Amniotic stem cell (primary cell): Measurements from ENCODE around the gene FHIT.

Source experiments
- DNase-seq: peaks from one replicate; lab custom pipeline; 2025; lab: John Stamatoyannopoulos, UW

Gene FHIT

DNA sequence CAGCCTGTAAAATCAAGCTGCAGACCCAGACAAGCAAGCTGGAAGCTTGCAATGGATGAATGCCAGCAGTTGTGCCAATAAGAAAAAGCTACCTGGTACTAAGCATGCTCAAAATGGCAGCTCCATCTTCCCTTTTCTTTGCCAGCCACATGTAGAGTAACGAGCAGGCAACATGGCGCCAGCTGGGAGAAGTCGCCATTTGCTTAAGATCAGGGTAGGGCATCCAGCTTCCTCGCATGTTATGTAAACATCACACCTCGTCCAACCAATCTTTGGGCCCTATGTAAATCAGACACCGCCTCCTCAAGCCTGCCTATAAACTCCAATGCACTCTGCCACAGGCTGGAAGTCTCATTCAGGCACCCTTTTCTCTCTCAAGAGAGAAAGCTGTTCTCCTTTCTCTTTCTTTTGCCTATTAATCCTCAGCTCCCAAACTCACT is 973.9 kb downstream of the FHIT start:
- no peak for DNase-seq

DNA sequence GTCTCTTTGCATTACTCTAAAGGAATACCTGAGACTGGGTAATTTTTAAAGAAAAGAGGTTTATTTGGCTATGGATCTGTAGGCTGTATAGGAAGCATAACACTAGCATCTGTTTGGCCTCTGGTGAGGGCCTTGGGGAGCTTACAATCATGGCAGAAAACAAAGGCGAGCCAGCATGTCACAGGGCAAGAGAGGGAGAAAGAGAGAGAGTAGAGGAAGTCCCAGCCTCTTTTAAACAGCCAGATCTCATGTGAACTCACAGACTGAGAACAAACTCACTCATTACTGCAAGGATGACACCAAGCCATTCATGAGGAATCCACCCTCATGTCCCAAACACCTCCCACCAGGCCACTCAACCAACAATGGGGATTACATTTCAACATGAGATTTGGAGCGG is 974.6 kb downstream of the FHIT start:
- DNase-seq, result no peak

DNA sequence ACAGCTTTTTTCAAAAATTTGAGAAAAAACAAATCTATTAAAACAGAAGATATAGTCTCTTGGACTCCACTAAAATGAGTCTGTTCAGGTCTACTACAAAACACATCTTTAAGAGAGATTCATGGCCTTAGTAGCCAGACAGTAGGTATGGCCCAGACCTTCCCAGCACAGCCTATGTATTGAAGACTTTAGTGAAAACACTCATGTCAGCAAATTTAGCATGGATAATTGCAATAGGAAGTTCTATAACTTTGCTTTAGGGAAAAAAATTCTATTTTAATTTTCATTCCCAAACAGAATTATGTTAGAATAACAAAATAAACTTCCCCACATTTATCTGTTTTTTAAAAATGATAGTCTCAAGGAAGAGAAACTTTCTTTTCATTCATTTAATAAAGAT is 976.6 kb downstream of the FHIT start:
- DNase-seq, result no peak

DNA sequence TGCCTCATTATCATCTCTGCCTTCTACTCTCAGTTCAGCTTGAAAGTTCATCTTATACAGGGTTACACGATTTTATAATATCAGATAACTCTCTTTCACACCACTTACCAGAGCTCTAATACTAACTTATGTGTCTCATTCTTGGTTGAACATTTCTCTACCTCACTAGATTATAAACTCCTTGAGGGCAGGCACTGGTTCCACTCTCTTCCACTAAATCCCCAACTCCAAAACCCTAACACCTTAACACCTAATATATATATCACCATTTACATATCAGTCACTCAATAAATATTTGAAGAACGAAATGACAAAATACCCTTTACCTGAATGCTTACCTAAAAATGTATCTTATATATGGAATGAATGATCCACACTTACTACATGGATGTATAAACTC is 977.2 kb downstream of the FHIT start:
- DNase-seq, result no peak

DNA sequence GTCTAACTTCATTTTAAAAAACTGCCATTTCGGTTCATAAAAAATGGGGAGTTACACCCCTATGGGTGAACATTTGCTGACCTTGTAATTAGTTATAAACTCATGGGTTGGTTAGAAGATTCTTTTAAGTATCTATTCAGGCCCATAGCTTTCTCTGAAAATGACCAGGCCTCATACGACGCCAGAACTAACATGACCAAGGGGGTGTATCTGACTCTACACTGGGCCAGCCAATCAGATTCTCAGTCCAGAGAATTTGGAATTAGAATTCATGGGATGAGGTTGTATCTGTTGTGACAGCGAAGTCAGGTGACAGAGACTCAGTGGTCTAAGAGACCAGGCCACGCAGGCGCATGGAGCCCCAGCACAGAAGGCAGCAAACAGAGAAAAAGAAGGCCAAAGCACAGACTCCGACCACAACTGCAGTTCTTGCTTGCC is 981.4 kb downstream of the FHIT start:
- DNase-seq, result no peak

DNA sequence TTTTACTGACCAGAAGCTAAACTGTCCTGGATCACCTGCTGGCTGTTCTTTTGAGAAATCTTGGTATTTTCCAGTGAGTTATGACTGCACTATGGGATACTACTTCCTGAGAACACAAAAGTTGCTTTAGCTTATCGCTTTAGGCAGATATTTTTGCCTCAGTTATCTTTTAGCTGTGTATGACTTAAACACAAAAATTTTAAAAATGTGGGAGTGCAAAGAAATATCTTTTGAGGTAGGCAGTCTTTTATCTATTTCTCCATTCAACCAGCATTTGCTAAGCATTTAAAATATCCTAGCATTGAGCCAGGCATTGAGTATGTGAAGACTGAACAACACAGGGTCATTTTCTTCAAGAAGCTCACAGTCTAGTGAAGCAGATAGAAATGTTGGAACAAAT is 981.9 kb downstream of the FHIT start:
- no peak for DNase-seq

DNA sequence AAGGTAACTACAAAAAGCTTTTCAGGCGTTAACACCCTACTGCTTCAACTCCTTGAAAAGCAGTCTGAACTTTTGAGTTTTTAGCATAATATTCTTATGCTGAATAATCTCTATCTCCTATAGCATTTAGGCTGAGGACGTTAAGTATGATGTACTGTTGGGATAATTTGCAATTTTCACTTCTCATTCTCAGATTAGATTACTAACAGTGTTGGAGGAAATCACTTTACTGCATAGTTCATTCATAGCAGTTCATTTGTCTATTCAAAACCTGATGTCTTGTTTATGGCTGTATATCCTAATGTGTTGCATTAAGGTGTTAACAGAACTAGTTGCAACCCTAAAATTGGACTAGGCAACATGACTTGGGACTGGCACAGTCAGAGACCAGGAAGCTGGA is 983.1 kb downstream of the FHIT start:
- DNase-seq, result no peak

DNA sequence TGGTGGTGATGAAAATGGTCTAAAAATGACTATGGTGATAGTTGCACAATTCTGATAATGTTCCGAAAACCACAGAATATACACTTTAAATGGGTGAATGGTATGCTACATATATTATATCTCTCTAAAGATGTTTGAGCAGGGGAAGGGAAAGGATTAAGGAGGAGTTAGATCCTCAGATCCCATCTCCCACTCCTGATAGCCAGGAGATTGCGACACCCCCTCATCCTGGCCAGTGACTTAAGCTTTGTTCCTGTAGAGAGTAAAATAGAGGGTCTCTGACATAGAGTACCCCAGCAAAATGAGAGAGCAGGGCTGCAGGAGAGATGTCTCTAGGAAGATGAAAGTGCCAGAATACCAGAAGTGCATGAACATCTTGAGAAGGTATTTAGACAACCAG is 984.8 kb downstream of the FHIT start:
- DNase-seq, result no peak

DNA sequence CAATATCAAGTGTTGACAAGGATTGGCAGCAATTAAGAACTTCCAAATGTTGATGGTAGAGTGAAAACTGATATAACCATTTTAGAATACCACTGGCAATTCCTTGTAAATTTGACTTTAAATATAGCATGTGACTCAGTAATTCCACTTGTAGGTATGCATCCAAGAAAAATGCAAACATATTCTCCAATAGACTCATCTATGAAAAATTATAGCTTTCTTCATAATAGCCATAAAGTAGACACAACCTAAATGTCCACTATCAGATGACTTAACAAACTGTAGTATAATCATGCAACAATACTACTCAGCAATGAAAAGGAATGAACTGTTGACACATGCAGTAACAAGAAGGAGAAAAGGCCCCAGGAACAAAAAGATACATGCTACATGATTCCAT is 988.1 kb downstream of the FHIT start:
- DNase-seq, result no peak

DNA sequence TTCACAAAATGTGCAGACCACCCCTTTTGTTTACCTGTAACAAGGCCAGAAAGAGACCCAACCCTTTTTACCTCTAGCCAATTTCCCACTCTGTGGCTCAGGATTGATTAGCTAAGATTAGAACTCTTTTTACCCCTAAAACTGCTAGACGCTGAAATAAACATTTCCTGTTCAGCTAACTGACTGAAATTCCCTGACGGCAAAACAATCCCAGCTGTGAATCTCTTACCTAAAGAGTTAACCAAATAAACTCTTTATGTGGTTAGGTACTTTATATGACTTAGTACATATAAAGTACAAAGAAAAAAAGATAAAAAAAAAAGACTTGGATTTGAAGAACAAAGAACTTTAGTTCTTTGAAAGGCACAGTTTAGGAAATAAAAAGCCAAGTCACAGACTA is 988.7 kb downstream of the FHIT start:
- DNase-seq, result no peak

DNA sequence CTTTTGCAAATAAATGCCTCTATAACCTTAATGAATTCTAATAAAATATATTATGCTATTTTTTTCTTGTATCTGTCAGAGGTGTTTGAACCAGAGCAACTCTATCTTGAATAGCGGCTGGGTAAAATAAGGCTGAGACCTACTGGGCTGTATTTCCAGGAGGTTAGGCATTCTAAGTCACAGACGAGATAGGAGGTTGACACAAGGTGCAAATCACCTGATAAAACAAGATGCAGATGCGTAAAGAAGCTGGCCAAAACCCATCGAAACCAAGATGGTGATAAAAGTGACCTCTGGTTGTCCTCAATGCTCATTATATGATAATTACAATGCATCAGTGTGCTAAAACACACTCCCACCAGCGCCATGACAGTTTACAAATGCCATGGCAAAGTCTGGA is 990.7 kb downstream of the FHIT start:
- no peak for DNase-seq

DNA sequence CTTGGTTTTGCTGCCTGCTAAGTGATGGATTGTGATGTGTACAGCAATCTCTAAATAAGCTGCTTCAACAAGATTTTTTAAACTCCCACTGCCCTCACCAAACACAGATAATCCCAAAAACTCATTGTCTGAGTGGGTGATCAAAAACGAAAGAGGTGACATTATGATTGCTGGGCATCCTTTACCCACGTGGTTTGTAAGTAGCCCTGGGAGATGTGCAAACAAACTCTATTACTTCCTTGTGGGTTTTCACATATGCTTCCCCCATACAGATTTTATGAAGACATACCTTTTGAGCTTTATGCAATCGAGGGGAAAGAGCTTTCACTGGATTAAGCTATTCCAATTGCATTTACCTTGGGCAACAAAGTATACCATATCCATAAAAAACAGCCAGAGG is 1000.4 kb downstream of the FHIT start:
- DNase-seq, result no peak

DNA sequence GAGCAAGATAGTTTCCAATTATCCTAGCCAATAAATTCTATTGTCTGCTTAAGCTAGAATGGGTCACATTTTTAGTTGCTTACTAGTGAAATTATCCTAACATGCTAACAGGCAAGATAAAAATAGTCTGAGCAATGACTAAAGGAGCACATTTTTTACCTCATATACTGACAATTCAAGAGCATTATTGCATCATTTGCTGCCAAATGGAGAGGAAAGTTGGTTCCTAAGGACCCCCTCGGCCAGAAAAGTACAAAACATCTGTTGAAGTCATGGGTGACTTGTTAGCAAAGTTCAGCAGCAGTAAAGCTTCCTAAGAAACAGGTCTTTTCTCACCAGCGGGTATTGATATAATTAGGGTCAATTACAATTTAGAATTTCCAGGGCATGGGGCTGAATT is 1001.0 kb downstream of the FHIT start:
- DNase-seq, result no peak

DNA sequence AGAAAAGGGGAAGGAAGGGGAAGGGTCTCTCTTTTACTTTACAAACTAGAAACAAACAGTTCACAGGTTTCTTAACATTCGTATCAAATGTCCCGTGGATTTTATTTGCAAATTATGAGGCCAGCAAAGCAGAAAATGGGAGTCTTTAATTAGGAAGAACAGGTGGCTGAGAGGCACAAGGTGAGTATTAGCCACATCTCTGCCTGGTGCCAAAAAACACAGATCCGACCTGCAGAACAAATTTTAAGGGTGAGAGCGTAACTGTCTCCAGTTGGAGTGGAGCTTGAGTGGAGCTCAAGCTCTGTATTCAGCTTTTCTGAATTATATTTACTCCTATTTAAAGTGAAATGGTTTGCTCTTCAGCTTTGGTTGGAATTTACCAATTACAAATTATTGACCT is 1004.9 kb downstream of the FHIT start:
- DNase-seq, result no peak

DNA sequence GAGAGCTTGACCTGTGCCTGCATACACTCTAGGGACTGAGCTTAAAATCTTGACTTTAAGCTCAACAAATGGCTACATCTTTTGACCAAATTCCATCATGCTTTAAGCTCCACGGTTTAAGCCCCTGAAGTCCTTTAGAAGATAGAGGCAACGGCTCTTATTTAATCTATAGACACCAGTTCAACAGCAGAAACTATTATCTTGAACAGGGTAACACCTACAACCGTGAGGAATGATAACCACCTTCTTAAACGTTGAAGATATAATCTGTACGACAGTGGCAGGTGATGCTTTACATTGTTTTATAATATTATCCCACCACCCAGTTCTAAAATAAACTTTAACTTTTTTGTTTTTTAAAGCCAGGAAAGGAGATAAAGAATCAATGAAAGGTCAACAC is 1007.8 kb downstream of the FHIT start:
- no peak for DNase-seq

DNA sequence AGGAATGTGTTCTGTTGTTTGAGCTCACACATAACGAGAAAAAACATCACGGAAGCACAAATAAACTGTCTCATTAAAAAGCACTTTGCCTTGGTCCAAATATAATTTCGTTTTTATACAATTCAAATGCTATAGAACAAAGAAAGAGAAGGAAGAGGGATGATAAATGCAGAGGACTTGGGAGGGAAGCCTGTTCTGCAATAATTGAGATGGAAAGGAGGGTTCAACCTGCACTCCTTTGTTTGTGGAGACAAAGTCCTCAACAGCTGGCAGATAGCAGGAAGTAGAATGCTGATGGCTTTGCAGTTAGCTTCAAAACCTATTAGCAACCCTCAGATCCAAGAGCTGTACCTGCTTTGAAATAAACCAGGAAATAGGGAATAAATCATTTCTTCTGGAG is 1010.8 kb downstream of the FHIT start:
- DNase-seq, result no peak

DNA sequence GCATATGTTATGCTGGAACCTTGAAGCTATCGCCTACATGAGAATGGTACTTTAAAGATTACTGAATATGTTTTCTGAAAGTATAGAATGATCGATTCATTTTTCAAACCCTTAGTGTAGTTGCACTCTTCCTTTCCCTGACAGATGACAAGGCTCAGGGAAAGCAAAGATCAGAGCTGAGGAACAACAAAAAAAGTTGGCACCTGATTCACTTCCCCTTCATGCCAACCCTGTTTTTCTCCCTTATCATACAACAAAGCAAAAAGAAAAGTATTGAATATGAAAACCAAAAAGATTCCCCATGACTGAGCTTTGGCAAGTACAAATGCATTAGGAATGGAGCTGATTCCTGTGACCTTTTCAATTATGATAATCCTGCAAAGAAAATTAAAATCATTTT is 1012.7 kb downstream of the FHIT start:
- no peak for DNase-seq

DNA sequence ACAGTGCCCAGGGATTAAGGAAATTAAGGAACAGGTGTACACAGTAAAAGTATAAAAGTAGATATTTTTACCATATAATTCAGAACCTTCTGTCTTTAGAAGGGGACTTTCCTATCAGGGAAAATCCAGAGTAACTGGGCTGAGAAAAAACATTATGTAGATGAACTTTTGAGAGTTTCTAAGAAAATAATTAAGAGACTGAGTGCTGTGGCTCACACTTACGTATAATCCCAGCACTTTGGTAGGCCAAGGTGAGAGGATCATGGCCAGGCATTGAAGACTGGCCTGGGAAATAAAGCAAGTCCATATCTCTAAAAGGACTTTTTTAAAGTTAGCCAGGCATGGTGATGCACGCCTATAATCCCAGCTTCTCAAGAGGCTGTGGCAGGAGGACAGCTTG is 1021.8 kb downstream of the FHIT start:
- DNase-seq, result no peak

DNA sequence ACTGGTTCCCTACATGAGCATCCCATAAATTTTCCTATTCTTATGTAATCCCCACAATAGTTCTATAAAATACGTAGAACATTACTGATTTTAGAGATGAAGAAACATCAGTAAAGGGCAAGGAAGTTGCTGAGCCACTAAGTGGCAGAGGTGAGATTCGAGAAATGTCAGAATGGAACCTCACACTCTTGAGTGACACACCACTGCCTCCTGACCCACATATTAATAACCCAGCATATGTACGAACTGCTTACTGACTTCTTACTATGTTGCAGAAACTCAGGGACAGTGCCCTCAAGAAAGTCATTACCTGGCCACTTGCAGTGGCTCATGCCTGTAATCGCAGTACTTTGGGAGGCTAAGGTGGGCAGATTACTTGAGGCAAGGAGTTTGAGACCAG is 1022.4 kb downstream of the FHIT start:
- no peak for DNase-seq

DNA sequence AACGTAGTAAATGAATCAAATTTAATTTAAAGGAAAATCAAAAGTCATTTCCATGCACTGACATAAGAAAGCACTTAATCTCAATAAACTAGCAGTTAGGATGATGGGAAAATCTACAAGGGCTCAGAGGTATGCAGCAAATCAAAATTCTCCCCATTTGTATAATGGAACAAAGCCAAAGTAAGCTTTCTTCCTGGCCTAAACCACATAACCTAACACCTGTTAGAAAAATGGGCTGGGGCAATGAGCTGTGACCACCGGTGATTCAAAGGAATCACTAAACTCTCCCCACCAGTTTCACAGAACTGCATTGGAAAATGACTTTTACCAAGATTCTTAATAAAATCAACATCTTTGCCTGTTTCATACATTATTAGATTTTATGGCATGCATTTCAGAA is 1024.3 kb downstream of the FHIT start:
- no peak for DNase-seq

DNA sequence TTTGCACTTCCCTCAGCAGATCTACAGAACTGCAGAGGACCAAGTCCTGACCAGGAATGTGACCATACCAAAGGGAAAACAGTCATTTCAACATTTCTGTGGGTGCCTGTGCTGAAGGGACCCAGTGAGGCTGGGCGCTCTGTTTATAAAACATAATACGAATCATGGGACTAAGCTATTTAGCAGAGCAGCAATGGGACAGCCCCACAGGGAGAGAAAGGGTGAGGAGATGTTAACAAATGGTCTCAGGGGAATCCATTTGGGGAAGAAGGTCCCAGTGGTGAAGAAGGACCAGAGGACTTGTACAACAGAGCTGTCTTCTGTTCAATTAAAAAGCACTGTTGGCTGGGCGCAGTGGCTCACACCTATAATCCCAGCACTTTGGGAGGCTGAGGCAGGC is 1025.4 kb downstream of the FHIT start:
- no peak for DNase-seq

DNA sequence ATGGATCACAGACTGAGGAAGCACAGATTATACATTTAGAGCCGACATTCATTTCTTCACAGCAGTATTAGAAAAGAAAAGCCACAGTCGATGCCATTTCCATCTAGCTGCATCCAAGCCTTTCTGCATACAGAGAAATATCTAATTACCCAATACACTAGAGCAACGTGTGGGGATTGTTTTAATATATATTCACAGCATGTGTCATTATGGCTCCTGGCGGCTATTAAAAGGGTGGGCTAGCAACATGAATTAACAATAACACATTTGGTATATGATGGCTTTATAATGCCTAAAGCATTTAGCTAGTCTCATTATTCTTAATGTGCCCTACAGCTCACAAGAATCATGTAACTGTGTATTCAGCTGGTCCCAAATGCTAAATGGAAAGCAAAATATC is 1030.5 kb downstream of the FHIT start:
- no peak for DNase-seq

DNA sequence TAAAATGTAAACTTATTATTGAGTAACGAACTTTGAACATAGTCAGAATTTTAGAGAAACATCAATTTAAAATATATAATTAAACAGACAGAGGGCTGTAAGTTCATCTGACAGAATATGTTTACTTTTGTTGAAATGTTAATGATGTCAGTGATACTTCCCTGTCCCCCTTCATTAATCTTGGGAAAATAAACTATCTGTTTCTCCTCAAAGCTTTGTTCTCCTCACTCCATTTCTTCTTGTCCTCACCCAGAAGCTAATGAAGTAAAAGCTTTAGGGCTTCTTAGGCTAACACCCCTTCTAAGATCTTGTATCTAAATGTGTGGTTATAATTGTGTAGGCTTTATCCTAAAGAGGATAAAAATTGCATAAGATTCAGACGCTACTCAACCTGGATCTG is 1031.8 kb downstream of the FHIT start:
- no peak for DNase-seq

DNA sequence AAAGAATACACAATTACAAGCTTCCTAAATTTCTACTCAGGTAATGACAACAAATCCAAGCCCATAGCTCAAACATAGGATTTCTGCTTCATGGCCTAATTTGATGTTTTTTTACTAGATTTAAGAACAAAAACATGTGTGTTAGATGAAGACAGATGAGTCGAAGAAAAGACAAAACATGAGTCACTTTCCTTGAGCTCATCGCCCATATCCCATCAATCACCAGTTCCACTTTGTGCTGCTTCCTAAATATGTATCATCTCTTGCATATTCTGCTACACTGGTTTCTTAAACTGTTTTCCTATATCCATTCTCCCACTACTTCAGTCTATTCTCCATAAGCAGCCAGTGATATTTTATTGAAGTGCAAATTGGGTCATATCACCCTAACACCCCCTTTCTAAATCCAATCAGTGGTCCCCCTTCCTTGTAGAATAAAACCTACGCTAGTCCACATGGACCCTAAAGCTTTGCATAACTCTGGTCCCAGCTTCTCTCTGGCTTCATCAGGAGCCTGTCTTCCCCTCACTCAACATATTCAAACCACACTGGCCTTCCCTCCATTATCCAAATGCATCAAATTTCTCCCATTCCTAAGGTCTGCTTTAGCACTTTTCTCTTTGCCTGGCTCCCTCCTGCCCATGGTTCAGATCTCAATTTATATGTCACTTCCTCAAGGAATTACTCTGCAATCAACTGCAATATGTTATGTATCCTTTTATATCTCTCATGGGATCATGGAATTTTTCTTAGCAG is 1033.9 kb downstream of the FHIT start:
- DNase-seq, result no peak
